ENCODE measurements around the gene RALB.
A peak's percentile ranks its signal among the peaks of the same experiment; 100 is the strongest.
"Not testable (repeated sequence)": the region's sequence is repeated elsewhere in the genome, so short reads cannot be mapped to it uniquely, and the experiment has no call there.

Gene RALB

DNA sequence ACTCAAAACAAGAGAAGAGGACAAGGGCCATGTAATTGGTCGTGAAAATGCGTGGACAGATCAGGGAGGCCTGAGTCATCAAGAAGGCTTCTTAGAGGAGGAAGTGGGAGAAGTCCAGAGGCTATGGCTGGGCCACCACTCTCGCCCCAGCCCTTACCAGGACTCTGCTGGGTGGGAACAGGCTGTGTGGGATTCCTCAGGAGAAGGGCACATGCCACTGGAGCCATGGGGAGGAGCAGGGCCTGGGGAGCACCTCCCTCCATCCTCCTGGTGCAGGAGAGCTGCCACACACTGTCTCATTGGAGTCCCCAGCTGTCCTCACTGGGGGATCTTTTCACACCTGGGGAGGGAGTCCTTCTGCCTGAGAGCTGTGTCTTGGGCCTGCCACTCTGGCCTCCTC is 9.4 kb upstream of the RALB start:
- DNase-seq (ENCODE audit: low read depth in 2 of 3, low spot score in 2 of 3) = no peak

DNA sequence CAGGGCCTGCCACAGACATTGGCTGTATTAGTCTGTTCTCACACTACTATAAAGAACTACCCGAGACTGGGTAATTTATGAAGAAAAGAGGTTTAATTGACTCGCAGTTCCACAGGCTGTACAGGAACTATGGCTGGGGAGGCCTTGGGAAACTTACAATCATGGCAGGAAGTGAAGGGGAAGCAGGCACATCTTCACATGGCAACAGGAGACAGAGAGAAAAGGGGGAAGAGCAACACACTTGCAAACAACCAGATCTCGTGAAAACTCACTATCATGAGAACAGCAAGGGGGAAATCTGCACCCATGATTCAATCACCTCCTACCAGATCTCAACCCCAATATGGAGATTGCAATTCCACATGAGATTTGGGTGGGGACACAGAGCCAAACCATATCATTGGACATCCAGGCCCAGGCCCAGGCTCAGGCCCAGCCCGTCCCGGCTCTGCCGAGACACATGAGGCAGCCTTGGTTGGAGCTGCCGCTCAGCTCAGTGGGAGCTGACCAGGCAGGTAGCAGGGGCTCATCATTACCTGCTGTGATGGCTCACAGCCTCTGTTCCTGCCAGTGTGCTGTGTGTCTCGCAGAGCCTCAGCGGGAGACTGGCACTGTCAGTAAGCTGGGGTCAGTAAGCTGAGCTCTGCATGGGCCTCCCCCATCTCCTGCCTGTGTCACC is 8.6 kb upstream of the RALB start:
- no peak for DNase-seq (ENCODE audit: low read depth in 2 of 3, low spot score in 2 of 3)

DNA sequence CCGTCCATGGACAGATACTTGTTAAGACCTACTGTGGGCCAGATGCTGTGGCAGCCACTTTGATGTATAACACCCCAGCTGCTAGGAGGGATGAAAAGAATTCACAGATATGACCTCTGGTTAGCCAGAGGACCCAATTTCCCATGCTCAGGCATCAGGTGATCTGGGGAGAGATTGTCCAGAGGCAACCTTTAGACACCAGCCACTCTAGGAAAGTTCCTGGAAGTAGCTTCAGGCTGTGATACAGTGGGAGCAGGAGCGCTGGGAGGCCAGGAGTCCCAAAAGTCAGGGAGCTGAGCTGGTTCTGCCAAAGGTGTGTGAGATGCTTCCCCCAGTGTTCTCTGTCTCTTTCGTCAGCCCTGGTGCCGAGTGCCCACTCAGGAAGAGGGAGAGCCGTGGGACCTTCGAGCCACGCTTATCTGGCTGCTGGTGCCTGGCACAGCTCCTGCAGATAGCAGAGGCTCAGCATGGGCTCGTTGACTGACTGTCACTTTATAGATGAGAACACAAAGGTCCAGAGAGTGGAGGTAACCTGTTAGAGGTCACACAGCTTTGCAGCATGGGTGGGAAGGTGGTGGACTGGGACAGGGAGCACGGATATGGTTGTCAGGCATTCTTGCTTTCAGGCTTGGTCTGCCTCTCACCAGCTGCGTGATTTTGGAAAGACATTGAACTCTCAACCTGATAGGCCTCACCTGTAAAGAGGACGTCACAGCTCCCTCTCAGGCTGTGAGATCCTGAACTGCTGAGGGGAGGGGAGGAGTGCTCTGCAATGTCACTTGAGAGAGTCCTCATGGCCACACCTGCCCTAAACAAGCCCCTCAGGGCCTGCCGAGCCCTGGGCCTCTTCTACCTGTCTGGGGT is 7.8 kb upstream of the RALB start:
- no peak for DNase-seq (ENCODE audit: low read depth in 2 of 3, low spot score in 2 of 3)

DNA sequence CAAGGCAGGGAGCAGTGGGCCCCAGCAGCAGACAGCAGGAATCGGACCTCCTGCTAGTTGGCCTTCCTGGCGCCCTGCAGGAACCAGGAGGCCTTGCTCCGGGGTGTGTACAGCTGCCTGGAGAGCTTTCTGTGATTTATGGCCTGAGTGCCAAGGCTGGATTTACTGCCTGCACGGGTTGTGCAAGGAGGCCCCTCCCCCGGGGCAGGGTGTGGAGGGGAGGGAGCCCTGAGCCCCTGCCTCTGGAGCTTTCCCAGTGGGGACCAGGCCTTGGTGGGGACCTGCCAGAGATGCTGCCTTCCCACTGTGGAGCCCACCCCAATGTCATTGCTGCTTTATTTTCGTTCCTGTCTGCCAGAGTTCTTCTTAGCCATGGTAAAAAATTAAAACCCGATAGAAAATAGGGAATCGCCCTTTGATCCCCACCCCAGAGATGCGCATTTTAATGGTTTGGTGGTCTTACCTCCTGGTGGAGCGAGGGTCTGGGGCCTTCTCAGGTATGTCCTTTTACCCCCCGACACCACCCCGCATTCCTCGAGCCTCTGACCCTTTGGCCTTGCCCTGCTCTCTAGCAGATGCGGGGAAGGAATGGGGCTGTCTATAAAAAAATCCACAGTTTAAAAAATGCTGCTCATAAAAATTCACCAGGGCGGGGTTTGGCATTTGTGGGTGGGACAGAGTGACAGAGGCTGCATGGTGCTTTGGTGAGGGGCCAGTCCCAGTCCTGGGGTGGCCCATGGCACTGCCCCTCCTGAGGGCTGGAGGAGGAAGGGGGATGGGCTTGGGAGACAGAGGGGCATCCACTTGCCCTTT is 6.9 kb upstream of the RALB start:
- DNase-seq (ENCODE audit: low read depth in 2 of 3, low spot score in 2 of 3) = no peak

DNA sequence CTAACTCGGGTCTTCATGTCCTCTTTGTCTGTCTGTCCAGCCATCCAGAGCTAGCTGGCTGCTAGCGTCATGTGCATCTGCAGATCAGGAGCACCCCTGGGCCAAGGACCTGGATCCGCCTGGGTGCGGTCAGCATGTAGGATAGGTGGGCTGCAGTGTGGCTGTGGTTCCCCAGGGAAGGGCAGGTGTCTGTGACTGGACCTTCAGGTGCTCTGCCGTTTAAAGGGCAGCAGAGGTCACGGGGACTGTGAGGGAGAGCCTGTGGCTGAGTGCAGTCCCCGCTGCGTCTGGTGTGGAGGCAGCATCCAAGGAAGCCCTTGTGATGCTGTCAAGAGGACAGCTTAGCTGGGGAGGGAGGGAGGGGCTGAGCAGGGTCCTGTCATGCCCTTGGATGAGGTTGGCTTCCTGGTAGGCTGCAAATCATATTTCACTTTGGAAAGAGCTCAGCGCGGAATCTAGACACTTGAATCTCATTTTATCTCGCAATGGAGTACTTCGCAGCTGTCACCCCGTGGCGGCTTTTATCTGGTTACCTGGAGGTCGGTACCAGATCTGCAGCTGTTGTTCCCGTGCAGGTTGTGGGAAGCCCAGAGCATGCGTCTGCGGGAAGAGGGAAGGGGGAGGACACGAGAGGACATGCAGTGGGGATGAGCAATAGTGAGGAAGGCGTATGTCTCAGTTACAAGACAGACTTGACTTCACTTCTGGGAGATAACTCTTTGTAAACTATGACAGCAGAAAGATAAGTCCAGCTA is 5.9 kb upstream of the RALB start:
- no peak for DNase-seq (ENCODE audit: low read depth in 2 of 3, low spot score in 2 of 3)

DNA sequence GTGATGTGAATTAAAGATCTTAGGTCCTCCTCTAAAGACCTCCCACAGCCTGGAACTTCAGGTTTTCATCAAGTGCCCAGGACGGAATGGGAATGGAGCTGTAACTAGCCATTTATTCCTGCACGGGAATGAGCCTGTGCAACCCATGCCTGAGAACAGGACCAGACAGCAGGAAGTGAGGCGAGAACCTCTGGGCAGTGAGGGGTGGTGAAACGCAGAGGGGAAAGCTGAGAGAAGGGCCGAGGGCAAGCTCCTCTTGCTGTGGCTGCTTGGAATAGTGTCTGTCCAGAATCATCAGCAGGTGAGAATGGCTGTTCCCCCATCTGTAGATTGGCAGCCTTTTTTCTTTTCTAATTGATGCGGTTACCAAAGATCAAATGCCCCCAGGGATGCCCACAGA is 4.8 kb upstream of the RALB start:
- DNase-seq (ENCODE audit: low read depth in 2 of 3, low spot score in 2 of 3) = no peak

DNA sequence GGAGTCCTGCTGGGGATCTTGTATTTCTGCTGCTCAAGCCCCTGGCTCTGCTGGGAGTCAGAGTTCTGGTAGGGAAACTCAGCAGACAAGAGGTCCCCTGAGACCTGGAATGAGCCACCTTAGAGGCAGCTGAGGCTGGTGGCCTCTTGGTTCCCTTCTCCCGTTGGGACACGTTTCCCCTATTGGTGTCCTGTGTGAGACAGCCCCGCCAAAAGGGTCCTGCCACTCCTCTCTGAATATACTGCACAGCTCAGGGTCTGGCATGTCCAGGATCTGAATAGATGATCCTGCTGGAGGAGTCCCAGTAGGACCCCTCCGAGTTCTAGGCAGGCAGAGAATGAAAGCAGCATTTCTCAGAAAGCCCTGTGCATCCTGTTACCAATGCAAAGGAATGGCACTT is 2.0 kb upstream of the RALB start:
- DNase-seq (ENCODE audit: low read depth in 2 of 3, low spot score in 2 of 3) = no peak

DNA sequence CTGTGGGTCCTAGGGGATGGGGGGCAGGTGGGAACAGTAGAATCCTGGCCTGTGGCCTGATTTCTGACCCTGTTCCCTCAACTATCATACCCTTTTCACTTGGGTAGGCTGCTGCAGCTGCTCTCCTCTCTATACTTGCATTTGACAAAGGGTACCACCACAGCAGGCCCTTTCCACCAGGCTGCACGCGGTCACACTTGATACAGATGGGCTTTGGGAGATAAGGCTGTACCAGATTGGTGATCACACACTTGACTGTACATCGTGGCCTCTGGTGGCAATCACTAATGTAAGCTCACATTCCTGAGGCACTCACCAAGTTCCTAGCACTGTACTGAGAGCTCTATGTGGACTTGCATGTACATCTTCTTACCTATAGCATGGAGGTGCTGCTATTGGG is 1.6 kb upstream of the RALB start:
- DNase-seq (ENCODE audit: low read depth in 2 of 3, low spot score in 2 of 3) = no peak

DNA sequence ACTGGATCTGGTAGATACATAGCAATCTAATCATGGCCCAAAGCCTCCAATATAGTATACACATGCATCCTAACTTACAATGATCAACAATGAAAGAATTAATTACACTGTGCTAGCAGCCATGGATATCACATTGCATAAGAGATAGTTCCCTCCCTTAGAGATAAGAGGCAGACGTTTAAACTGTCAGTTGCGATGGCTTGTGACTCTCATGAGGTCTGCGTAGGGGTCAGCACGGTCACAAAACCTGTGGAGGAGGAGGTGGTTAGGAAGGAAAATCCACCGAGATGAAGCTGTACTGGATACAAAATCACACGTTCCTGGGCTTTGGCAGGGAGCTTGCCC is 800 bp upstream of the RALB start:
- no peak for DNase-seq (ENCODE audit: low read depth in 2 of 3, low spot score in 2 of 3)

DNA sequence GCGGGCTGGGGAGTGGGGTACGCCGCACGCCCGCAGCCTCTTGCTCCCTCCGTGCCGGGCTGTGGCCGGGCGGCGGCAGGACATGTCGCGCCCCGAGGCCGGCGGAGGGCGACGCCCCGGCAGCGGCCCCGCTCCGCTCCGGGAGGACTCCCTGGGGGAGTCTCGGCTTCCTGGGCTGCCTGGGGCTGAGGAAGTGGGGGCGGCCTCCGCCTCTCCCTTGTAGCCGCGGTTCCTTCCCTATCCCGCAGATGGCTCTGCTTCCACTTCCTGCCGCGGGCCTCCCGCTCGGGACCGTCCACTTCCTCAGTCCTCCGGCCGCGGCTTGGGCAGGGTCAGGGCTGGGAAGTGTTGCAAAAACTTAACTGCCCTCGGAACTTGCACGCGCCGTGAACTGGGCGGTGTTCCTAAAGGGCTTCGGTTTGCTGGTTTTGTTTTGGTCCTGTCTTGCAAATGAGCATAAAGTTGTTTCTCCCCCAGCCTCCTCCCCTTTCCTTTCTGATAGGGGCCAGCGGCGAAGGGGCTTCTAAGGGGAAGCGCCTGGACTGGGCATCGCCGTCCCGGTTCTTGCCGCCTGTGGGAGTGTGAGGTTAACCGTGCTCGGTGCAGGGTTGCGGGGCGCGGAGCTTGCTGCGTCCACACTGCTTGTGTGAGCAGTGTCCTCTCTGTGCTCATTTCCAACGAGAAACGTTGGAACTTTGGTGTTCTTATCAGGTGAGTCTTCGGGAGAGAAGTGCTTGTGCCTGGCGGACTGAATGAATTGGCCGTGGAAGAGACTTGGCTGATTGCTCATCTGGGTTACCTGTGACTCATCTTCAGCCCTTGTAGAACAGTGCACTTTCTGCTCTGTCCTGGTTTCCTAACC is 600 bp downstream of the RALB start:
- no peak for DNase-seq (ENCODE audit: low read depth in 2 of 3, low spot score in 2 of 3)

DNA sequence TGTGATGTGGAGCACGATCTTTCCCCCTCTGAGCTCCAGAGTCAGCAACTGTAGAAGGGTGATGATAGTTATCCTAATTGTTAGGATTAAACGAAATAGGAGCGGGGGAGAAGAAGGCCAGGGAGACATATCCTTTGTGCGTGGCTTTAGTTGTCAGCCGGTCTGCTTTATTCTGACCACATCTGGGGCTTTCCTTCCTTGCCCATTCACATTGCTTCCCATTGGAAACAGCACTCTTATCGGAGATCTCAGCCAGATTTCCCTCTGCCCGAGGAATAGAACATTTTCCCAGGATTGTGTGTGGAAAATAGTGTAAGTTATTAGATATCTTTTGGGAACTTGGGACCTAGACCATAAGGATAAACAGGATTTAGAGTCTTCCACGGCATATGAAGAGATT is 1.5 kb downstream of the RALB start:
- DNase-seq (ENCODE audit: low read depth in 2 of 3, low spot score in 2 of 3) = no peak

DNA sequence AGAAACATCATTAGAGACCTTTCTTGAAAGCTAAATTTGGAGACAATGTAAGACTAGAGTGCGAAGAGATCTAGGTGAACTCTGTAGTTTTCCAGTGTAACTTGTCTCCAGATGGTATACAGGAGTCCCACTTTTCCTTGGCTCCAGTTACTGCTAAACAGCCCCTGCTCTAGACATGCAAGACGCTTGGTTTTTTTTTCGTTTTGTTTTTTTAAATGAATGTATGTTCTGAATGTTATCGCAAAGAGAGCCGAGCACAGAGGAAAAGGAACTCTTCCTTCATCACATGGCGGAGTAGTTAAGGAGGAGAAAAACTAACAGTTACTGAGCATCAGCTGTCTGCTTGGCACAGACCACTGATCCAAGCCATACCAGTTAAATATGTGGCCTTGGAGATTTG is 2.4 kb downstream of the RALB start:
- DNase-seq (ENCODE audit: low read depth in 2 of 3, low spot score in 2 of 3) = no peak

DNA sequence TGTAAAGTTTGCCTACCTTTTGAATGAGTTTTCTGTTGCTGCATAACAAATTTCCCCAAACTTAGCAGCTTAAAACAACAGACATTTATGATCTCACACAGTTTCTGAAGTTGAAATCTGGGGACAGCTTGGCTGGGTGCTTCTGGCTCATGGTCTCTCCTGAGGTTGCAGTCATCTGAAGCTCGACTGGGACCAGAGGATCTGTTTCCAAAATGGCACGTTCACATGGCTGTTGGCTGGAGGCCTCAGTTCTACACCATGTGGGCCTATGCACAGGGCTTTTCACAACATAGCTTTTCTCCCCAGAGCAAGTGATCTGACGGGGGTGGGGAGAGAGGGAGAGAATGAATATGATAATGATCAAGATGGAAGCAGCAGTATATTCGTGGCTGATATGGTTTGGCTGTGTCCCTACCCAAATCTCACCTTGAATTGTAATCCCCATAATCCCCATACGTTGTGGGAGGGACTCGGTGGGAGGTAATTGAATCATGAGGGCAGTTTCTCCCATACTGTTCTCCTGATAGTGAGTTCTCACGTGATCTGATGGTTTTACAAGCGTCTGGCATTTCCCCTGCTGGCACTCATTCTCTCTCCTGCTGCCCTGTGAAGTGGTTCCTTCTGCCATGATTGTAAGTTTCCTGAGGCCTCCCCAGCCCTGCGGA is 3.5 kb downstream of the RALB start:
- no peak for DNase-seq (ENCODE audit: low read depth in 2 of 3, low spot score in 2 of 3)

DNA sequence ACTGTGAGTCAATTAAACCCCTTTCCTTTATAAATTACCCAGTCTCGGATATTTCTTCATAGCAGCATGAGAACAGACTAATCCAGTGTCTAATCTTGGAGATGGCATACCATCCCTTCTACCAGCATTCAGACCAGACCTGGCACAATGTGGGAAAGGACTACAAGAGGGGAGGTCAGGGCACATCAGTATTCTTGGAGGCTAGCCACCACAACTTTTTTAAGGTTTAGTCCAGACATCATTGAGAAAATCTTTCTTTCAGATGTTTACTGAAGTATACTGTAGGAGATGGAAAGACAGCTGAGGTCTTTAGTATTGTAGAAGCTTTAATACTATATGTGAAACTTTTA is 4.0 kb downstream of the RALB start:
- no peak for DNase-seq (ENCODE audit: low read depth in 2 of 3, low spot score in 2 of 3)

DNA sequence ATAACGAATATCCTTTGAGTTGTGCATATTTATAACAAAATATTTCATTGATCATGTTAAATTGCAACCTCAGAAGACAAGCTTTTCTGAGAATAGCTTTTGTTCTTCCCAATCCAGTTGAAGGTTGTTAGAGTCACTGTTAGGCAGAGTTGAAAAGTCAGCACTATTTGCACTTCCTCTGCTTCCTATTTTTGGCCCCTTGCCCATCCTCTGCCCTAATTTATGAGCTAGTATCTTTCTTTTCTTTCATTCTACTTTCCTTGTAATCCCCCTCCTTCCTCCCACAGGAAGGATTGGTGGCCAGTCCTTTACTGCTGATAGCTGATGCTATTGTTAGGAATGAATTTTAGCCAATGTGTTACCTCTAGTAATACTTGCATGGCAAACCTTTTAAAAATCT is 4.9 kb downstream of the RALB start:
- no peak for DNase-seq (ENCODE audit: low read depth in 2 of 3, low spot score in 2 of 3)

DNA sequence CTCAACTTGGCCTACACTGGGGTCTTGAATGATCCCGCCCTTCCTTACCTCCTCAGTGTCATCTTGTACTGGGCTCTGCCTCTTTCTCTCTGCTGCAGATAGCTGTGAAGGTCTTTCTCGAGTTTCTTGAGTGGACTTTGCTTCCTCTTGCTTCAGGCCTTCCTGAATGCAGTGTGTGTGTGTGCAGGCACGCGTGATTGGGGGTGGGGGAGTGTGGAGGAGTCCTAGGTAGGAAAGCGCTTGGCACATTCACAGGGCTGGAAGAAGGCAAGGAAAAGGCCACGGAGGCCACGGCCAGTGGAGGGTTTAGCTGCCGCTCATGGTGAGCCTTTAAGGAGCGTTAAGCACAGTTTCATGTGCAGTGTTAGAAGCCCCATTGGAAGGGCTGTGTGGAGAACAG is 5.5 kb downstream of the RALB start:
- DNase-seq (ENCODE audit: low read depth in 2 of 3, low spot score in 2 of 3) = no peak

DNA sequence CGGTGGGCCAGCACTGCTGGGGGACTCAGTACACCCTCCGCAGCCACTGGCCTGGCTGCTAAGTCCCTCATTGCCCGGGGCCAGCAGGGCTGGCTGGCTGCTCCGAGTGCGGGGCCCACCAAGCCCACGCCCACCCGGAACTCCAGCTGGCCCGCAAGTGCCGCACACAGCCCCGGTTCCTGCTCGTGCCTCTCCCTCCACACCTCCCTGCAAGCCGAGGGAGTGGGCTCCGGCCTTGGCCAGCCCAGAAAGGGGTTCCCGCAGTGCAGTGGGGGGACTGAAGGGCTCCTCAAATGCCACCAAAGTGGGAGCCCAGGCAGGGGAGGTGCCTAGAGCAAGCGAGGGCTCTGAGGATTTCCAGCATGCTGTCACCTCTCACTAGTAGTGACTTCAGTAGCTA is 7.3 kb downstream of the RALB start:
- not testable (repeated sequence) for DNase-seq (ENCODE audit: low read depth in 2 of 3, low spot score in 2 of 3)

DNA sequence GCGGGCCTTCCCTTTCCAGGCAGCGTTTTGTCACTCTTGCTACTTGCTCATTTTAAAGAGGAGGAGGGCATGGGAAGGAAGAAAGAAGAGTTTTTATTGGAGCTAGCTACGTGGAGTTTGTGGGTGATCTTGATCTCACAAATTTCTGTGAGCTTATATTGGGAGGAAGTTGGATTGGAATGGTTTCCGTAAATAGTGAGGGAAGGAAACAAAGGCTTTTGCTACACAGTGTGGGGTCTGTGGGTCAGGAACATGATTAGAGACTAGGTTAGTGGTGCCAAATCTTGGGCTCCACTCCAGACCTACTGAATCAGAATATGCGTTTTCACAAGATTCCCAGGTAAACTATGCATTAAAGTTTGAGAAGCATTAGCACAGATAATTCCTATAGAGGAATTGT is 8.1 kb downstream of the RALB start:
- no peak for DNase-seq (ENCODE audit: low read depth in 2 of 3, low spot score in 2 of 3)

DNA sequence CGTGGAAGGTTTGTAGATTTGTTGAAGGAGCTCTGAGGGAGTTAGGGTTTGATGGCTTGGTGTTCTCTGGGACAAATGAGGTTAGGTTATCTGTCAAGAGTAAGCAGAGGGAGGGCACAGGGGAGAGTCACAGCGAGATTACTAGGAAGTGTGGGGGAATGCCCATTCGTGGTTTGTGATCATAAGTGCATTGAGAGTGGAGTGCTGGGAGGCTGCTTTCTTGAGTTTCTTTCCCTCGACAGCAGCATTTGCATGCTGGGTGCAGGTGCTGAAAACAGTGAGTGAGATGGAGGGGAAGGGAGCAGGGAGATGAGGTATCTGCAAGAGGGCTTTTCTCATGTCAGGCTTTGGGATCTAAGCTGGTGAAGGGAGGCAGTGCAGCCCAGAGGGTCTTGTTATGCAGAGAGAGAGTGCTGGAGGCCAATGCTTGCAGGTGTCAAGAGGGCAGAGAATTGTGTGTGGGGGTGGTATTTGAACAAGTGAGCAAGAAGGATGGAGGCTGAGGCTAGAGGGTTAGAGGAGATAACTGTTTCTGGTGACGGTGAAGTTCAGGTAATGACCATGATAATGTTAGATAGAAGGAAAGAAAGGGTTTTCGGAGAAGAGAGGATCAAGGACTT is 8.8 kb downstream of the RALB start:
- DNase-seq (ENCODE audit: low read depth in 2 of 3, low spot score in 2 of 3) = peak; percentile 14 to 31 (median 27)

DNA sequence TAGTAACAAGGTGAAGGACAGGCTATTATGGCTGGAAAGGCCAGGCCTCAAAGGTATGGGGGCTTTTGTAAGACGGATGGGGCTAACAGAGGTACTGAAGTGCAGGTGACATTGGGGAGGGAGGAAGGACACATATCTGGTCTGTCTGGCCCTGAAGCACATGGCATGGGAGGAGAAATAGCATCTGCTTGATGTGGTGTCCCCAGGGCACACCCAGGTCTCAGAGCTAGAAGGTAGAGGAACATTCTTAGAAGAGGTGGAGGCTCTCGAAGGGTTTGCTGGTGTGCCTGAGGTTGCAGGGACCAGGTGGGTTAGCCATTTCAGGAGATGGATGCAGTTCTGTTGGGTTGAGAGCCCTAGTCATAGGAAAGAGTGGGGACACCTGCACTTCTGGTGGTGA is 9.5 kb downstream of the RALB start:
- DNase-seq (ENCODE audit: low read depth in 2 of 3, low spot score in 2 of 3) = no peak
